Upper lobe of right lung (tissue), 1 donor: ENCODE results near the gene KCNC1. TPM values are rescaled to one million over a fixed set of nuclear protein-coding genes. Genes with fewer than 3 reads are reported as not detected.

Experiments
- ATAC-seq: fragments of 200-7000 bp; cut with Tn5 transposase; one replicate; pipeline ENCODE4 v1.9.1; 2020; ENCODE audit warnings: mild to moderate bottlenecking, moderate library complexity
- DNase-seq: peaks from one replicate; pipeline ENCODE4 v3.0.0-alpha.2; 2020
- H3K27ac ChIP-seq: fragments of 200-600 bp; one replicate; pipeline ENCODE4 v1.8.0; 2022
- H3K27me3 ChIP-seq: fragments of 200-600 bp; one replicate; pipeline ENCODE4 v1.8.0; 2022; ENCODE audit warnings: mild to moderate bottlenecking
- H3K36me3 ChIP-seq: fragments of 200-600 bp; one replicate; pipeline ENCODE4 v1.8.0; 2022
- H3K4me1 ChIP-seq: fragments of 200-600 bp; one replicate; pipeline ENCODE4 v1.8.0; 2022
- H3K4me3 ChIP-seq: fragments of 200-600 bp; one replicate; pipeline ENCODE4 v1.8.0; 2022; ENCODE audit warnings: mild to moderate bottlenecking
- H3K9me3 ChIP-seq: fragments of 200-600 bp; one replicate; pipeline ENCODE4 v1.8.0; 2022
- CTCF ChIP-seq: fragments of 200-600 bp; IDR thresholded peaks from one replicate; pipeline ENCODE4 v1.8.0; 2022; ENCODE audit warnings: antibody characterized with exemption
- intact Hi-C: fragments of 100-400 bp; cut with DNase I; formaldehyde crosslinking; loops from one replicate; pipeline ENCODE4 v1.11.0; 2022
- total RNA-seq: library from RNA; stranded (reverse); fragmentation: NEBNext Ultra II Directional; extraction: Animal tissue kit (Norgen Biotek cat#: 25700); gene quantifications from one replicate; pipeline ENCODE4 v1.2.1, GENCODE V29; 2021
- donor health status: DM: no; HTN: yes; CAD: no; lungs with severe emphysema.

KCNC1 gene
- total RNA-seq, 1 donor from 2014 or later: not detected

GRCh38 chr11:17831228-17831627, 96.6 kb downstream of the KCNC1 start:
- H3K36me3 ChIP-seq: no peaks in the 10 kb centered on the region
- no peak overlapping the region for H3K4me3 ChIP-seq
- intact Hi-C loops: no loop called here
- H3K9me3 ChIP-seq: no peaks in the 10 kb centered on the region
- no peaks in the 10 kb centered on the region for H3K4me1 ChIP-seq
- no peak overlapping the region for H3K27ac ChIP-seq
- no peak for DNase-seq
- no peaks in the 10 kb centered on the region for H3K27me3 ChIP-seq
- no peak for TF ChIP-seq CTCF
- no peak for ATAC-seq

- Histone ChIP-seq H3K9me3 (no peaks in the 10 kb centered on the region), H3K27ac (no peak overlapping the region), H3K4me3 (no peak overlapping the region), H3K4me1 (no peaks in the 10 kb centered on the region), H3K27me3 (no peaks in the 10 kb centered on the region), H3K36me3 (no peaks in the 10 kb centered on the region)
- no peak for TF ChIP-seq CTCF
- ATAC-seq: no peak
- no peak for DNase-seq
- intact Hi-C loops: no loop called here
Measured at GRCh38 chr11:17831883-17832282, 97.3 kb downstream of the KCNC1 start.

Other genes starting within 250 kb of the KCNC1 start
- not detected for gene USH1C, start 190.4 kb upstream of the KCNC1 start, total RNA-seq
- gene OTOG, start 187.5 kb upstream of the KCNC1 start, total RNA-seq: not detected
- gene MYOD1, start 15.2 kb upstream of the KCNC1 start, total RNA-seq: not detected